Endothelial cell of umbilical vein (primary cell): ENCODE measurements around the gene COL20A1.

Experiments
- EZH2 ChIP-seq: IDR thresholded peaks from 2 replicates; pipeline ENCODE4 v1.6.1; 2012; ENCODE audit warnings: borderline replicate concordance, low read depth, mild to moderate bottlenecking, moderate library complexity, low read length, inconsistent platforms; ENCODE audit not compliant: severe bottlenecking
- GATA2 ChIP-seq: IDR thresholded peaks from 2 replicates; pipeline ENCODE4 v1.7.0; 2011; ENCODE audit warnings: low read depth, mild to moderate bottlenecking, moderate library complexity, mixed read lengths, low read length; ENCODE audit not compliant: insufficient read length, insufficient read depth
- JUN ChIP-seq: IDR thresholded peaks from 2 replicates; pipeline ENCODE4 v1.6.1; 2011; ENCODE audit warnings: borderline replicate concordance, low read depth; ENCODE audit not compliant: insufficient read length, insufficient read depth
- MYC ChIP-seq: IDR thresholded peaks from one replicate; pipeline ENCODE4 v1.6.1; 2011; ENCODE audit warnings: mild to moderate bottlenecking, low read depth, low read length
- POLR2A ChIP-seq: IDR thresholded peaks from 2 replicates; pipeline ENCODE4 v1.6.1; 2012; ENCODE audit warnings: low read depth, mild to moderate bottlenecking, control low read depth, low read length
- POLR2AphosphoS5 ChIP-seq: IDR thresholded peaks from 2 replicates; pipeline ENCODE4 v1.6.1; 2012; ENCODE audit warnings: low read depth, mild to moderate bottlenecking, control low read depth, low read length, moderate library complexity; ENCODE audit not compliant: insufficient read depth
- TF ChIP-seq, protein P1 (sequence below), 2 donors: IDR thresholded peaks; 1 replicate in 1 of 2; 2 replicates in 1 of 2; pipeline ENCODE4 v1.5.1; 2011; ENCODE audit warnings: low read length in 2 of 2, mild to moderate bottlenecking in 2 of 2, moderate library complexity in 2 of 2, control low read depth in 1 of 2, inconsistent platforms in 1 of 2, low read depth in 1 of 2; ENCODE audit not compliant: insufficient read depth in 1 of 2; ENCODE audit errors: extremely low read depth in 1 of 2
- TF ChIP-seq, protein P2 (sequence below): IDR thresholded peaks from 2 replicates; pipeline ENCODE4 v1.6.1; 2011; ENCODE audit not compliant: insufficient read depth, insufficient read length

DNA sequence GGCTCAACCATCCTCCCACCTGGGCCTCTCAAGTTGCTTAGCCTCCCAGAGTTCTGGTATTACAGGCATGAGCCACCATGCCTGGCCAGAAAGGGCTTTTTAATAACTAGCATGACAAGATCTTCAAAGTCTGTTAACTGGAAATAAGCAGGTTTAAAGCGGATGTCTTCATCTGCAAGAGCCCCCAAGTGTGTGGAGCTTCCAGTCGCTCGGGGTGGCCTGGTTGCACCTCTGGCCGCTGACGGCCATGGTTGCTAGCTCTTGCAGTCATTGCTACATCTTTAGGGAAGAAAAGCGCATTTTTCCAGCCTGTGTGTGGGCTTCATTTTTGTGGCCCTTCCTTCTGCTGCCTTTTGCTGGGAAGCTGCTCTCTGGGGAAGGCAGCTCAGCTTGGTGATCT, 12.6 kb upstream of the COL20A1 start:
- TF ChIP-seq MYC = no peak
- TF ChIP-seq, protein P1, sequence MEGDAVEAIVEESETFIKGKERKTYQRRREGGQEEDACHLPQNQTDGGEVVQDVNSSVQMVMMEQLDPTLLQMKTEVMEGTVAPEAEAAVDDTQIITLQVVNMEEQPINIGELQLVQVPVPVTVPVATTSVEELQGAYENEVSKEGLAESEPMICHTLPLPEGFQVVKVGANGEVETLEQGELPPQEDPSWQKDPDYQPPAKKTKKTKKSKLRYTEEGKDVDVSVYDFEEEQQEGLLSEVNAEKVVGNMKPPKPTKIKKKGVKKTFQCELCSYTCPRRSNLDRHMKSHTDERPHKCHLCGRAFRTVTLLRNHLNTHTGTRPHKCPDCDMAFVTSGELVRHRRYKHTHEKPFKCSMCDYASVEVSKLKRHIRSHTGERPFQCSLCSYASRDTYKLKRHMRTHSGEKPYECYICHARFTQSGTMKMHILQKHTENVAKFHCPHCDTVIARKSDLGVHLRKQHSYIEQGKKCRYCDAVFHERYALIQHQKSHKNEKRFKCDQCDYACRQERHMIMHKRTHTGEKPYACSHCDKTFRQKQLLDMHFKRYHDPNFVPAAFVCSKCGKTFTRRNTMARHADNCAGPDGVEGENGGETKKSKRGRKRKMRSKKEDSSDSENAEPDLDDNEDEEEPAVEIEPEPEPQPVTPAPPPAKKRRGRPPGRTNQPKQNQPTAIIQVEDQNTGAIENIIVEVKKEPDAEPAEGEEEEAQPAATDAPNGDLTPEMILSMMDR (IDR thresholded peaks at IDR 0.05; ENCODE audit: extremely low read depth in 1 of 2, insufficient read depth in 1 of 2, low read depth in 1 of 2, low read length in 2 of 2) = no peak
- TF ChIP-seq GATA2 = no peak
- TF ChIP-seq EZH2 = no peak
- no peak for TF ChIP-seq POLR2A
- no peak for TF ChIP-seq POLR2AphosphoS5
- TF ChIP-seq, protein P2, sequence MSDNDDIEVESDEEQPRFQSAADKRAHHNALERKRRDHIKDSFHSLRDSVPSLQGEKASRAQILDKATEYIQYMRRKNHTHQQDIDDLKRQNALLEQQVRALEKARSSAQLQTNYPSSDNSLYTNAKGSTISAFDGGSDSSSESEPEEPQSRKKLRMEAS = no peak
- TF ChIP-seq JUN = no peak
